HG02943 (cell line): Measurements from ENCODE around the gene NOA1.
A peak's percentile ranks its signal among the peaks of the same experiment; 100 is the strongest.
"Not testable (repeated sequence)": the region's sequence is repeated elsewhere in the genome, so short reads cannot be mapped to it uniquely, and the experiment has no call there.

Experiments
- ATAC-seq: cut with Tn5 transposase; IDR thresholded peaks from one replicate; pipeline ENCODE4 v1.9.1; 2021; ENCODE audit warnings: mild to moderate bottlenecking, low read depth, moderate library complexity; ENCODE audit not compliant: unreplicated experiment

Gene NOA1

DNA sequence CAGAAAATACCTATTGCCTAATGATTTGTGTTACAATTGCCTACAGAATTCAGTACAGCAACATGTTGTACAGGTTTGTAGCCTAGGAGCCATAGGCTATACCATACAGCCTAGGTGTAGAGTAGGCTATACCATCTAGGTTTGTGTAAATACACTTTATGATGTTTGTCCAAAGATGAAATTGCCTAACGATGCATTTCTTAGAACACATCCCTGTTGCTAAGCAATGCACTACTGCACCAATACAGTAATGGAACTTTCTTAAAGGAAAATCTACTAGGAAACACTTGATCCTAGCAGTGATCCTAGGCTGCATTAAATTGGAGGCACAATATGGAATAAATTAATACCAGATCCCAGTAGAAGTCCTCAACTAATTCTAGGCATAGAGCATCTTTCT is 18.3 kb downstream of the NOA1 start:
- ATAC-seq = no peak

- ATAC-seq = no peak
Observed at GRCh38 chr4:56958111-56958517, 19.3 kb downstream of the NOA1 start.

- no peak for ATAC-seq
Observed at GRCh38 chr4:56953680-56954520, 23.5 kb downstream of the NOA1 start.

DNA sequence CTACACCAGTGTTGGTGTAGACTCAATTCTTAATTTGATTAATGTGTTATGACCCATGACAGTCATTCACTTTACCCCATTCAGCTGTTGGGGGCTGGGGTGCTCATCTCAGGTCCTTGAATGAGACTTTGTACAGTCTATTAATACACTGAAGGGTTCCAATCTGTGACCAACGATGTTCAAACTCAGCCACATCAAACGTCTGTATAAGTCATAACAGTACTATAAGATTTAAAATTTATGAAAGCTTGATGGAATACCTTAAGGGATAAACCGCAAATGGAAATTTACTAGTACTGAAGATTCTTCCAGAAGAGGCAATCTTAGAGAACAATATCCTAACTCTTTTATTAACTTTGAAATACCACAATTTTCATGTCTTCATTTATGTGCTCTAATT is 36.0 kb downstream of the NOA1 start:
- no peak for ATAC-seq

- no peak for ATAC-seq
Observed at GRCh38 chr4:56940971-56941370, 36.4 kb downstream of the NOA1 start.

DNA sequence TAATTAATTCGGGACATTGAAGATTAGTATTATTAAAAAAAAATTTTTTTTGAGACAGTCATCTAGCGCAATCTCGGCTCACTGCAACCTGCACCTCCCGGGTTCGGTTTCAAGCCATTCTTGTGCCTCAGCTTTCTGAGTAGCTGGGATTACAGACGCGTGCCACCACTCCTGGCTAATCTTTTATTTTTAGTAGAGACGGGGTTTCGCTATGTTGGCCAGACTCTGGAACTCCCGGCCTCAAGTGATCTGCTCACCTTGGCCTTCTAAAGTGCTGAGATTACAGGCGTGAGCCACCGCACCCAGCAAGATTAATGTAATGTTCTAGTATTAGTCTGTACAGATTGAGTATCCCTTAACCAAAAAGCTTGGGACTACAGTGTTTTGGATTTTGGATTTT is 37.0 kb downstream of the NOA1 start:
- ATAC-seq = no peak

- ATAC-seq = not testable (repeated sequence)
Observed at GRCh38 chr4:56939826-56940225, 37.6 kb downstream of the NOA1 start.

GRCh38 chr4:56937262-56937661 is 40.1 kb downstream of the NOA1 start:
- no peak for ATAC-seq

GRCh38 chr4:56931924-56932323 is 45.5 kb downstream of the NOA1 start:
- ATAC-seq = peak; percentile 57

GRCh38 chr4:56930638-56931037 is 46.8 kb downstream of the NOA1 start:
- no peak for ATAC-seq

DNA sequence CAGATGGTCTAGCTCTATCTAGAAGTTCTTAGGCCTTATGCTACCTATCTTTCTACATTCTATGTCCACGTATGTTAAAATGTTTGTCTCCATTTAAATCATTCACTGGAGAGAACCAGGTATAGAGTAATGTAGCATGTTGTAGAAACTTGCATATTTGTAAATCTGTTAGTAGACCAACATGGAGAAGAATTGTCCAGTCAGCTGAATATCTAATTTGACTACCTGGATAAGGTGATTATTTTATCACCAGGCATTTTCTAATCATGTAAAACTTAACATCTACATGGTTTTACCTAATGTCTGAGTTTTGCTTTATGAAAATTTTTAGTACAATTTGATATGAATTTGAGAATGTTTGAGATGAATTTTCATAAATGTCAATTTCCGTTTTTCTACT is 50.2 kb downstream of the NOA1 start:
- ATAC-seq = no peak

DNA sequence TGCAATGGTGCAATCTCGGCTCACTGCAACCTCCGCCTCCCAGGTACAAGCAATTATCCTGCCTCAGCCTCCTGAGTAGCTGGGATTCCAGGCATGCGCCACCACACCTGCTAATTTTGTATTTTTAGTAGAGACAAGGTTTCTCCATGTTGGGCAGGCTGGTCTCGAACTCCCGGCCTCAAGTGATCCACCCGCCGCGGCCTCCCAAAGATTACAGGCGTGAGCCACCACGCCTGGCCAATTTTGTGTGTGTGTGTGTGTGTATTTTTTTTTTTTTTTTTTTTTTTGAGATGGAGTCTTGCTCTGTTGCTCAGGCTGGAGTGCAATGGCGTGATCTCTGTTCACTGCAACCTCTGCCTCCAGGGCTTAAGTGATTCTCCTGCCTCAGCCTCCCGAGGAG is 62.4 kb downstream of the NOA1 start:
- not testable (repeated sequence) for ATAC-seq

DNA sequence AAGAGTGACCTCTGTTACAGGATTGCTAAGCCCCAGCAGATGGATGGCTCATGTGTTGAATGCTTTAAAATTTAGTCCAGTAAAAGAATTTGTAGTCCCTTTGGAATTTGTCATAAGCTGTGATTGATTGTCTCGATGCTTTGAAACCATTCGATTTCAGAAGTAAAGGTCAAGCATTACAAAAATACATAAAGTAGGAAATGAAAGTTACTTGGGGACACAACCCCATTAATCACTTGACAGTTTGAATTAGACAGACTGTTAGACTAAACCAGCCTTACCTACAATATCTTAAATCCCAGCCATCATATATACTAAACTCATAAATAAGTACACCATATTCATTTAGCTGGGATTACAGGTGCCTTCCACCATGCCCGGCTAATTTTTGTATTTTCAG is 63.1 kb downstream of the NOA1 start:
- ATAC-seq = no peak
